Epithelial cell of esophagus (primary cell): Measurements from ENCODE around the gene IFIT5.

Experiments used
- DNase-seq: peaks from one replicate; pipeline ENCODE4 v3.0.0; 2010; ENCODE audit warnings: low read depth
- H3K4me3 ChIP-seq: 2 replicates; pipeline ENCODE4 v1.5.1; 2011; ENCODE audit warnings: mild to moderate bottlenecking, low read length, control low read depth
- CTCF ChIP-seq: IDR thresholded peaks from 2 replicates; pipeline ENCODE4 v1.5.1; 2011; ENCODE audit warnings: low read depth, mild to moderate bottlenecking, low read length, control low read depth, inconsistent platforms; ENCODE audit not compliant: insufficient read depth; ENCODE audit errors: missing control alignments

The IFIT5 gene

GRCh38 chr10:89414146-89414878, at the start of gene IFIT5:
IFIT5 (plus strand) TSS chr10:89414568; CDS start chr10:89414799, 231 bp downstream.
- peak; percentile 65 for DNase-seq
- peak within 1 kb of the TSS; percentile 72 for H3K4me3 ChIP-seq
- no peak for TF ChIP-seq CTCF

GRCh38 chr10:89367529-89367928, 46.8 kb upstream of the IFIT5 start:
- no peak overlapping the region for H3K4me3 ChIP-seq
- no peak for TF ChIP-seq CTCF
- no peak for DNase-seq

- H3K4me3 ChIP-seq: no peak overlapping the region
- no peak for DNase-seq
- TF ChIP-seq CTCF: no peak
Measured at GRCh38 chr10:89368129-89368528, 46.2 kb upstream of the IFIT5 start.

- peak; percentile 41 for DNase-seq
- peak; percentile 61 for TF ChIP-seq CTCF
- H3K4me3 ChIP-seq: no peak overlapping the region
Measured at GRCh38 chr10:89369156-89370105, 44.9 kb upstream of the IFIT5 start.

GRCh38 chr10:89371079-89371478, 43.3 kb upstream of the IFIT5 start:
- no peak overlapping the region for H3K4me3 ChIP-seq
- no peak for DNase-seq
- TF ChIP-seq CTCF: no peak

- H3K4me3 ChIP-seq: no peak overlapping the region
- no peak for DNase-seq
- no peak for TF ChIP-seq CTCF
Measured at GRCh38 chr10:89371987-89372386, 42.4 kb upstream of the IFIT5 start.
